Liver (tissue), 9 donors: ENCODE measurements around the gene CHD9NB. TPM values are rescaled to one million over a fixed set of nuclear protein-coding genes. Genes with fewer than 3 reads are reported as not detected.

Source experiments
- DNase-seq: peaks from one replicate; pipeline ENCODE4 v3.0.0-alpha.2; 2017; ENCODE audit warnings: low spot score
- H3K27ac ChIP-seq, 2 donors: one replicate each; pipeline ENCODE4 v1.7.0; 2013; ENCODE audit warnings: inconsistent platforms in 2 of 2, low read length in 2 of 2, control low read depth in 1 of 2, low read depth in 1 of 2, mild to moderate bottlenecking in 1 of 2
- H3K27me3 ChIP-seq, 4 donors: one replicate each; pipeline versions ENCODE4 v1.6.1 to v1.7.0; 2013; ENCODE audit warnings: low read length in 3 of 4, inconsistent platforms in 1 of 4, mild to moderate bottlenecking in 1 of 4, moderate library complexity in 1 of 4; ENCODE audit not compliant: control insufficient read depth in 4 of 4, insufficient read depth in 4 of 4
- H3K36me3 ChIP-seq, 4 donors: one replicate each; pipeline versions ENCODE4 v1.6.1 to v1.7.0; 2013; ENCODE audit warnings: low read length in 3 of 4, mild to moderate bottlenecking in 3 of 4, low read depth in 1 of 4, moderate library complexity in 1 of 4; ENCODE audit not compliant: control insufficient read depth in 4 of 4, insufficient read depth in 3 of 4
- H3K4me1 ChIP-seq, 4 donors: one replicate each; pipeline versions ENCODE4 v1.6.1 to v1.7.0; 2013; ENCODE audit warnings: low read length in 3 of 4, mild to moderate bottlenecking in 3 of 4, moderate library complexity in 1 of 4; ENCODE audit not compliant: control insufficient read depth in 4 of 4, insufficient read depth in 4 of 4
- H3K4me3 ChIP-seq, 3 donors: one replicate each; pipeline versions ENCODE4 v1.6.1 to v1.7.0; 2013; ENCODE audit warnings: low read length in 3 of 3, control low read depth in 1 of 3, low read depth in 1 of 3, mild to moderate bottlenecking in 1 of 3
- H3K9ac ChIP-seq, 2 donors: one replicate each; pipeline ENCODE4 v1.7.0; 2013; ENCODE audit warnings: low read length in 2 of 2, mild to moderate bottlenecking in 2 of 2, moderate library complexity in 2 of 2, control low read depth in 1 of 2, low read depth in 1 of 2
- H3K9me3 ChIP-seq, 4 donors: one replicate each; pipeline versions ENCODE4 v1.6.1 to v1.7.0; 2013; ENCODE audit warnings: low read length in 3 of 4; ENCODE audit not compliant: control insufficient read depth in 4 of 4
- EGR1 ChIP-seq, 2 donors: IDR thresholded peaks; 2 replicates each; pipeline ENCODE4 v1.6.1; 2016 to 2018; ENCODE audit warnings: antibody characterized with exemption in 2 of 2, low read depth in 2 of 2
- FOXA1 ChIP-seq: IDR thresholded peaks from 2 replicates; pipeline ENCODE4 v1.6.1; 2016; ENCODE audit warnings: antibody characterized with exemption
- FOXA2 ChIP-seq: IDR thresholded peaks from 2 replicates; pipeline ENCODE4 v1.6.1; 2016; ENCODE audit warnings: antibody characterized with exemption
- GABPA ChIP-seq, 2 donors: IDR thresholded peaks in 1 of 2; conservative IDR thresholded peaks in 1 of 2; 2 replicates each; pipeline ENCODE4 v1.6.1; 2016; ENCODE audit warnings: antibody characterized with exemption in 2 of 2, mild to moderate bottlenecking in 1 of 2, moderate library complexity in 1 of 2
- HNF4A ChIP-seq, 2 donors: conservative IDR thresholded peaks; 2 replicates each; pipeline ENCODE4 v1.6.1; 2016; ENCODE audit warnings: antibody characterized with exemption in 2 of 2, mild to moderate bottlenecking in 2 of 2
- HNF4G ChIP-seq: IDR thresholded peaks from 2 replicates; pipeline ENCODE4 v1.6.1; 2016; ENCODE audit warnings: antibody characterized with exemption
- JUND ChIP-seq, 2 donors: IDR thresholded peaks; 2 replicates each; pipeline ENCODE4 v1.6.1; 2016; ENCODE audit warnings: antibody characterized with exemption in 2 of 2
- NR2F2 ChIP-seq: IDR thresholded peaks from 2 replicates; pipeline ENCODE4 v1.6.1; 2016; ENCODE audit warnings: antibody characterized with exemption
- RAD21 ChIP-seq, 2 donors: IDR thresholded peaks; 2 replicates each; pipeline ENCODE4 v1.6.1; 2016; ENCODE audit warnings: antibody characterized with exemption in 2 of 2, mild to moderate bottlenecking in 2 of 2
- RXRA ChIP-seq, 2 donors: IDR thresholded peaks; 2 replicates each; pipeline ENCODE4 v1.6.1; 2017 to 2018; ENCODE audit warnings: antibody characterized with exemption in 2 of 2, mild to moderate bottlenecking in 1 of 2
- SP1 ChIP-seq: IDR thresholded peaks from 2 replicates; pipeline ENCODE4 v1.6.1; 2018; ENCODE audit warnings: antibody characterized with exemption, mild to moderate bottlenecking
- TAF1 ChIP-seq: conservative IDR thresholded peaks from 2 replicates; pipeline ENCODE4 v1.6.1; 2016; ENCODE audit warnings: antibody characterized with exemption, mild to moderate bottlenecking
- YY1 ChIP-seq: IDR thresholded peaks from 2 replicates; pipeline ENCODE4 v1.6.1; 2016; ENCODE audit warnings: antibody characterized with exemption, mild to moderate bottlenecking
- WGBS: extraction: QIAGEN DNeasy Blood & Tissue Kit; methylation state at CpG from one replicate; pipeline ENCODE4 v1.1.7; 2013; 5-methylcytosine and 5-hydroxymethylcytosine counted together
- polyA plus RNA-seq, 2 donors: library from polyadenylated mRNA; stranded (reverse) in 1 of 2; unstranded in 1 of 2; fragments of 200-250 nt in 1 of 2; fragments of >200 nt in 1 of 2; fragmentation: Nextera tagmentation in 1 of 2; extraction: Ambion mirVana in 1 of 2; gene quantifications; one replicate each; pipeline versions ENCODE4 v1.2.1 to v1.2.3, GENCODE V29; 2013 to 2015
- total RNA-seq, 2 donors: library from RNA; depleted of rRNA; stranded (reverse); fragments of >200 nt; gene quantifications; one replicate each; pipeline ENCODE4 v1.2.3, GENCODE V29; 2014
- TF ChIP-seq, protein P1 (sequence below): IDR thresholded peaks from 2 replicates; pipeline ENCODE4 v1.6.1; 2016; ENCODE audit warnings: antibody characterized with exemption, mild to moderate bottlenecking
- TF ChIP-seq, protein P2 (sequence below): fragments of 150-350 bp; IDR thresholded peaks from 2 replicates; pipeline ENCODE4 v1.5.1; 2017; ENCODE audit warnings: improper control_type of control experiment, low read depth, low read length; ENCODE audit not compliant: missing input control
- TF ChIP-seq, protein P3 (sequence below): IDR thresholded peaks from 2 replicates; pipeline ENCODE4 v1.6.1; 2016; ENCODE audit warnings: antibody characterized with exemption
- TF ChIP-seq, protein P4 (sequence below): IDR thresholded peaks from 2 replicates; pipeline ENCODE4 v1.6.1; 2016; ENCODE audit warnings: antibody characterized with exemption
- TF ChIP-seq, protein P5 (sequence below): IDR thresholded peaks from 2 replicates; pipeline ENCODE4 v1.6.1; 2016; ENCODE audit warnings: antibody characterized with exemption
- donor health status: healthy.
- donor health status: healthy.
- donor health status: healthy.
- donor health status: healthy.
- donor health status: healthy.

CHD9NB gene
- total and polyA plus RNA-seq, 4 donors, result 0.05 to 0.42 (median 0.18) TPM; not detected in 1

DNA sequence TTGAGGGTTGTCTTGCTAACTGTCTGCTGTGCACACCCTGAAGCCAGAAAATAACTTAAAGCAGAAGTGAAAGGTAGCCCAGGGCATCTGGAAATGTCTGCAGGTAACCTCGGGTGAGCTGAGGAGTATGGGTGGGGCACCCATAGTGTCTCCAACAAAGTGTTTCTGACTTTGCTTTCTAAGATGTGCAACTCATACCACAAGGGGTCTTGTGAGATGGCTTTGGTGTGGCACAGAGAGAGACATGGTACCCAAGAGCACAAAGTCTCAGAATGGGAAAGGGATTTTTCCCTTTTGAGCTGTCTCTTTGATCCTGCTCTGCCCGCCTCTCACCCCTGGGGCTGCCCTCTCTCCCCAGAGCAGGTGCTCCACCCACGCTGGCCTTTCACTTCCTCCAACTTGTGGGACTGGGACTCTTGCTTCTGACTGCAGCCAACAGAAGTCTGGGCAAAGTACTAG, 9.0 kb upstream of the CHD9NB start:
- WGBS, result 20% methylated on average over 3 of the region's 3 CpGs
- Histone ChIP-seq H3K9ac (no peak overlapping the region), H3K27me3 (no peaks in the 10 kb centered on the region), H3K36me3 (no peaks in the 10 kb centered on the region), H3K4me1 (peaks cover 7 to 29% (median 18%) of the 10 kb centered on the region in 4 donors), H3K4me3 (no peak overlapping the region), H3K27ac (peak overlapping the region in 1 of 2 donors; percentile 45), H3K9me3 (no peaks in the 10 kb centered on the region)
- DNase-seq, result no peak
- TF ChIP-seq FOXA1 (no peak), RAD21 (IDR thresholded peaks at IDR 0.05) (peak; percentile 45 to 61), NR2F2 (no peak), TAF1 (no peak), JUND (IDR thresholded peaks at IDR 0.05) (no peak), FOXA2 (no peak), GABPA (IDR thresholded peaks at IDR 0.05 in 1 of 2, conservative IDR thresholded peaks at IDR 0.05 in 1 of 2) (no peak), SP1 (peak; percentile 38), RXRA (IDR thresholded peaks at IDR 0.05) (peak; percentile 54 to 78), YY1 (peak; percentile 38), EGR1 (IDR thresholded peaks at IDR 0.05; ENCODE audit: low read depth in 2 of 2) (peak; percentile 92 to 97), HNF4G (peak; percentile 28), HNF4A (conservative IDR thresholded peaks at IDR 0.05) (peak; percentile 57 to 81)
- TF ChIP-seq, protein P1, sequence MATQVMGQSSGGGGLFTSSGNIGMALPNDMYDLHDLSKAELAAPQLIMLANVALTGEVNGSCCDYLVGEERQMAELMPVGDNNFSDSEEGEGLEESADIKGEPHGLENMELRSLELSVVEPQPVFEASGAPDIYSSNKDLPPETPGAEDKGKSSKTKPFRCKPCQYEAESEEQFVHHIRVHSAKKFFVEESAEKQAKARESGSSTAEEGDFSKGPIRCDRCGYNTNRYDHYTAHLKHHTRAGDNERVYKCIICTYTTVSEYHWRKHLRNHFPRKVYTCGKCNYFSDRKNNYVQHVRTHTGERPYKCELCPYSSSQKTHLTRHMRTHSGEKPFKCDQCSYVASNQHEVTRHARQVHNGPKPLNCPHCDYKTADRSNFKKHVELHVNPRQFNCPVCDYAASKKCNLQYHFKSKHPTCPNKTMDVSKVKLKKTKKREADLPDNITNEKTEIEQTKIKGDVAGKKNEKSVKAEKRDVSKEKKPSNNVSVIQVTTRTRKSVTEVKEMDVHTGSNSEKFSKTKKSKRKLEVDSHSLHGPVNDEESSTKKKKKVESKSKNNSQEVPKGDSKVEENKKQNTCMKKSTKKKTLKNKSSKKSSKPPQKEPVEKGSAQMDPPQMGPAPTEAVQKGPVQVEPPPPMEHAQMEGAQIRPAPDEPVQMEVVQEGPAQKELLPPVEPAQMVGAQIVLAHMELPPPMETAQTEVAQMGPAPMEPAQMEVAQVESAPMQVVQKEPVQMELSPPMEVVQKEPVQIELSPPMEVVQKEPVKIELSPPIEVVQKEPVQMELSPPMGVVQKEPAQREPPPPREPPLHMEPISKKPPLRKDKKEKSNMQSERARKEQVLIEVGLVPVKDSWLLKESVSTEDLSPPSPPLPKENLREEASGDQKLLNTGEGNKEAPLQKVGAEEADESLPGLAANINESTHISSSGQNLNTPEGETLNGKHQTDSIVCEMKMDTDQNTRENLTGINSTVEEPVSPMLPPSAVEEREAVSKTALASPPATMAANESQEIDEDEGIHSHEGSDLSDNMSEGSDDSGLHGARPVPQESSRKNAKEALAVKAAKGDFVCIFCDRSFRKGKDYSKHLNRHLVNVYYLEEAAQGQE, result no peak
- TF ChIP-seq, protein P2, sequence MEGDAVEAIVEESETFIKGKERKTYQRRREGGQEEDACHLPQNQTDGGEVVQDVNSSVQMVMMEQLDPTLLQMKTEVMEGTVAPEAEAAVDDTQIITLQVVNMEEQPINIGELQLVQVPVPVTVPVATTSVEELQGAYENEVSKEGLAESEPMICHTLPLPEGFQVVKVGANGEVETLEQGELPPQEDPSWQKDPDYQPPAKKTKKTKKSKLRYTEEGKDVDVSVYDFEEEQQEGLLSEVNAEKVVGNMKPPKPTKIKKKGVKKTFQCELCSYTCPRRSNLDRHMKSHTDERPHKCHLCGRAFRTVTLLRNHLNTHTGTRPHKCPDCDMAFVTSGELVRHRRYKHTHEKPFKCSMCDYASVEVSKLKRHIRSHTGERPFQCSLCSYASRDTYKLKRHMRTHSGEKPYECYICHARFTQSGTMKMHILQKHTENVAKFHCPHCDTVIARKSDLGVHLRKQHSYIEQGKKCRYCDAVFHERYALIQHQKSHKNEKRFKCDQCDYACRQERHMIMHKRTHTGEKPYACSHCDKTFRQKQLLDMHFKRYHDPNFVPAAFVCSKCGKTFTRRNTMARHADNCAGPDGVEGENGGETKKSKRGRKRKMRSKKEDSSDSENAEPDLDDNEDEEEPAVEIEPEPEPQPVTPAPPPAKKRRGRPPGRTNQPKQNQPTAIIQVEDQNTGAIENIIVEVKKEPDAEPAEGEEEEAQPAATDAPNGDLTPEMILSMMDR, result no peak
- TF ChIP-seq, protein P3, sequence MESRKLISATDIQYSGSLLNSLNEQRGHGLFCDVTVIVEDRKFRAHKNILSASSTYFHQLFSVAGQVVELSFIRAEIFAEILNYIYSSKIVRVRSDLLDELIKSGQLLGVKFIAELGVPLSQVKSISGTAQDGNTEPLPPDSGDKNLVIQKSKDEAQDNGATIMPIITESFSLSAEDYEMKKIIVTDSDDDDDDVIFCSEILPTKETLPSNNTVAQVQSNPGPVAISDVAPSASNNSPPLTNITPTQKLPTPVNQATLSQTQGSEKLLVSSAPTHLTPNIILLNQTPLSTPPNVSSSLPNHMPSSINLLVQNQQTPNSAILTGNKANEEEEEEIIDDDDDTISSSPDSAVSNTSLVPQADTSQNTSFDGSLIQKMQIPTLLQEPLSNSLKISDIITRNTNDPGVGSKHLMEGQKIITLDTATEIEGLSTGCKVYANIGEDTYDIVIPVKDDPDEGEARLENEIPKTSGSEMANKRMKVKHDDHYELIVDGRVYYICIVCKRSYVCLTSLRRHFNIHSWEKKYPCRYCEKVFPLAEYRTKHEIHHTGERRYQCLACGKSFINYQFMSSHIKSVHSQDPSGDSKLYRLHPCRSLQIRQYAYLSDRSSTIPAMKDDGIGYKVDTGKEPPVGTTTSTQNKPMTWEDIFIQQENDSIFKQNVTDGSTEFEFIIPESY, result no peak
- TF ChIP-seq, protein P4, sequence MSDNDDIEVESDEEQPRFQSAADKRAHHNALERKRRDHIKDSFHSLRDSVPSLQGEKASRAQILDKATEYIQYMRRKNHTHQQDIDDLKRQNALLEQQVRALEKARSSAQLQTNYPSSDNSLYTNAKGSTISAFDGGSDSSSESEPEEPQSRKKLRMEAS, result peak; percentile 68
- TF ChIP-seq, protein P5, sequence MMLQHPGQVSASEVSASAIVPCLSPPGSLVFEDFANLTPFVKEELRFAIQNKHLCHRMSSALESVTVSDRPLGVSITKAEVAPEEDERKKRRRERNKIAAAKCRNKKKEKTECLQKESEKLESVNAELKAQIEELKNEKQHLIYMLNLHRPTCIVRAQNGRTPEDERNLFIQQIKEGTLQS, result no peak
